ENCODE measurements around the gene DNAI1.

DNA sequence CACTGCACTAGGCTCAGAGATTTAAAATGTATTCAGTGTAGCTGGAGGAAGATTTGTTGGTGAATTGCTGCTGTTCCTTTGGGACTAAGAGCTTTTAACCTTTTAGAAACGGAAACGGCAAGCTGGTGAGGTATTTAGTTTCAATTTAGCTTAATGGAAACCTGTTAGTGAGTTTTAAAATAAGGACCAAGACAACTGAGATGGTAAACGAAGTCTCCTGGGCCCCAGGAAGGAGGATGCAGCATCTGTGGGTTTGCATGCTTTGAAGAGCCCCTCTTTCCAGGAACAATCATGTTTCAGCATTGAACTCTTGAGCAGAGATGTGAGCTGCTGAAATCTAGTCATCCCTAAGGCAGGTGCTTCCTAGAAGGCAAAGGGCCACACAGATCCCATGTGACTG is 16.5 kb downstream of the DNAI1 start:
- TF ChIP-seq DBP (CRISPR knock-in tag; IDR thresholded peaks at IDR 0.05; ENCODE audit: not compliant biosample characterization) (no peak), LBX2 (CRISPR knock-in tag; IDR thresholded peaks at IDR 0.05; ENCODE audit: borderline replicate concordance) (no peak), ZNF136 (CRISPR knock-in tag; IDR thresholded peaks at IDR 0.05; ENCODE audit: low read depth) (no peak), TCF7L2 (IDR thresholded peaks at IDR 0.05; ENCODE audit: low read depth, low read length) (no peak), ETV6 (CRISPR knock-in tag; conservative IDR thresholded peaks at IDR 0.05) (no peak), HNRNPUL1 (IDR thresholded peaks at IDR 0.05; ENCODE audit: low read depth, low read length) (no peak), MAX (IDR thresholded peaks at IDR 0.05) (no peak), ZNF773 (CRISPR knock-in tag; IDR thresholded peaks at IDR 0.05; ENCODE audit: borderline replicate concordance) (no peak), ZZZ3 (CRISPR knock-in tag; IDR thresholded peaks at IDR 0.05; ENCODE audit: borderline replicate concordance) (no peak), ZFX (CRISPR knock-in tag; IDR thresholded peaks at IDR 0.05; ENCODE audit: low read depth) (no peak), ZNF33A (CRISPR knock-in tag; IDR thresholded peaks at IDR 0.05; ENCODE audit: borderline replicate concordance) (no peak), KAT8 (CRISPR knock-in tag; IDR thresholded peaks at IDR 0.05) (no peak)
- TF ChIP-seq, protein P1, sequence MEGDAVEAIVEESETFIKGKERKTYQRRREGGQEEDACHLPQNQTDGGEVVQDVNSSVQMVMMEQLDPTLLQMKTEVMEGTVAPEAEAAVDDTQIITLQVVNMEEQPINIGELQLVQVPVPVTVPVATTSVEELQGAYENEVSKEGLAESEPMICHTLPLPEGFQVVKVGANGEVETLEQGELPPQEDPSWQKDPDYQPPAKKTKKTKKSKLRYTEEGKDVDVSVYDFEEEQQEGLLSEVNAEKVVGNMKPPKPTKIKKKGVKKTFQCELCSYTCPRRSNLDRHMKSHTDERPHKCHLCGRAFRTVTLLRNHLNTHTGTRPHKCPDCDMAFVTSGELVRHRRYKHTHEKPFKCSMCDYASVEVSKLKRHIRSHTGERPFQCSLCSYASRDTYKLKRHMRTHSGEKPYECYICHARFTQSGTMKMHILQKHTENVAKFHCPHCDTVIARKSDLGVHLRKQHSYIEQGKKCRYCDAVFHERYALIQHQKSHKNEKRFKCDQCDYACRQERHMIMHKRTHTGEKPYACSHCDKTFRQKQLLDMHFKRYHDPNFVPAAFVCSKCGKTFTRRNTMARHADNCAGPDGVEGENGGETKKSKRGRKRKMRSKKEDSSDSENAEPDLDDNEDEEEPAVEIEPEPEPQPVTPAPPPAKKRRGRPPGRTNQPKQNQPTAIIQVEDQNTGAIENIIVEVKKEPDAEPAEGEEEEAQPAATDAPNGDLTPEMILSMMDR (CRISPR knock-in tag; IDR thresholded peaks at IDR 0.05), result no peak

All from HepG2 (cell line).